H1 (cell line): ENCODE data around the gene UBE3C. TPM values are rescaled to one million over a fixed set of nuclear protein-coding genes. Genes with fewer than 3 reads are reported as not detected.

Experiments used
- CTCF ChIA-PET: fragments of 300-600 bp; sonication (Branson Sonifier 250); formaldehyde crosslinking; loops from one replicate; lab custom pipeline; 2021; ENCODE audit not compliant: partially characterized antibody; lab: Charles Lee
- POLR2A ChIA-PET: fragments of 300-600 bp; sonication (Branson Sonifier 250); formaldehyde crosslinking; loops from one replicate; lab custom pipeline; 2021; ENCODE audit warnings: inconsistent platforms; ENCODE audit not compliant: partially characterized antibody; lab: Charles Lee
- DNase-seq, 2 experiments: peaks; one replicate each; pipeline versions ENCODE4 v3.0.0 to v3.0.0-alpha.2; 2010 to 2022; ENCODE audit warnings: low spot score in 2 of 2, low read depth in 1 of 2, mixed read lengths in 1 of 2
- FAIRE-seq: peaks from 2 replicates; lab custom pipeline; 2011; peaks lifted over from hg19 to GRCh38; lab: Jason Lieb, UNC
- H2AFZ ChIP-seq: 2 replicates; pipeline ENCODE4 v1.8.1; 2012; ENCODE audit warnings: low read length, inconsistent platforms
- H2AK5ac ChIP-seq: 2 replicates; pipeline ENCODE4 v1.6.1; 2013; ENCODE audit warnings: low read depth, low read length
- H2BK120ac ChIP-seq: replicated peaks from 2 replicates; pipeline ENCODE3; 2013; ENCODE audit warnings: low read depth, low read length, inconsistent platforms
- H2BK12ac ChIP-seq: 2 replicates; pipeline ENCODE4 v1.6.1; 2013; ENCODE audit warnings: low read depth, low read length
- H2BK15ac ChIP-seq: 2 replicates; pipeline ENCODE4 v1.6.1; 2013; ENCODE audit warnings: low read length
- H2BK20ac ChIP-seq: 2 replicates; pipeline ENCODE4 v1.6.1; 2013; ENCODE audit warnings: low read length
- H2BK5ac ChIP-seq: 2 replicates; pipeline ENCODE4 v1.6.1; 2013; ENCODE audit warnings: low read depth, low read length
- H3K14ac ChIP-seq: 2 replicates; pipeline ENCODE4 v1.6.1; 2013; ENCODE audit warnings: inconsistent platforms; ENCODE audit not compliant: insufficient read length
- H3K18ac ChIP-seq: 2 replicates; pipeline ENCODE4 v1.6.1; 2013; ENCODE audit warnings: low read length; ENCODE audit errors: extremely low read depth
- H3K23ac ChIP-seq: 2 replicates; pipeline ENCODE4 v1.6.1; 2013; ENCODE audit warnings: inconsistent platforms; ENCODE audit not compliant: insufficient read length
- H3K23me2 ChIP-seq: 2 replicates; pipeline ENCODE4 v1.6.1; 2013; ENCODE audit warnings: low read depth, low read length
- H3K27ac ChIP-seq: 2 replicates; pipeline ENCODE4 v1.6.1; 2011; ENCODE audit warnings: low read depth, low read length, inconsistent platforms
- H3K27me3 ChIP-seq, 4 experiments: replicated peaks in 1 of 4; 1 replicate in 1 of 4; 2 replicates in 3 of 4; pipeline versions ENCODE4 v1.6.1 to v1.8.1; 2011 to 2013; ENCODE audit warnings: low read length in 3 of 4, mild to moderate bottlenecking in 3 of 4, inconsistent platforms in 2 of 4, mixed read lengths in 2 of 4, moderate library complexity in 1 of 4; ENCODE audit not compliant: control insufficient read depth in 3 of 4, insufficient read depth in 3 of 4; ENCODE audit errors: extremely low read depth in 1 of 4
- H3K36me3 ChIP-seq, 4 experiments: 2 replicates each; pipeline versions ENCODE4 v1.6.1 to v1.8.1; 2011 to 2013; ENCODE audit warnings: mild to moderate bottlenecking in 4 of 4, low read length in 3 of 4, moderate library complexity in 2 of 4, control low read depth in 1 of 4, inconsistent platforms in 1 of 4; ENCODE audit not compliant: insufficient read depth in 4 of 4, control insufficient read depth in 2 of 4
- H3K4ac ChIP-seq: replicated peaks from 2 replicates; pipeline ENCODE3; 2013; ENCODE audit warnings: low read length, low read depth, mixed read lengths, inconsistent platforms; ENCODE audit not compliant: insufficient read length
- H3K4me1 ChIP-seq, 4 experiments: replicated peaks in 1 of 4; 1 replicate in 1 of 4; 2 replicates in 3 of 4; pipeline versions ENCODE4 v1.6.1 to v1.8.1; 2011 to 2013; ENCODE audit warnings: low read length in 3 of 4, inconsistent platforms in 2 of 4, mixed read lengths in 1 of 4; ENCODE audit not compliant: insufficient read depth in 4 of 4, control insufficient read depth in 3 of 4
- H3K4me2 ChIP-seq, 2 experiments: 2 replicates each; pipeline versions ENCODE4 v1.6.1 to v1.8.1; 2011 to 2013; ENCODE audit warnings: low read depth in 2 of 2, low read length in 2 of 2, control low read depth in 1 of 2, inconsistent platforms in 1 of 2, mild to moderate bottlenecking in 1 of 2; ENCODE audit not compliant: insufficient read depth in 1 of 2
- H3K4me3 ChIP-seq, 4 experiments: fragments of 200-600, 300-600 bp in 1 of 4; sonication (generic), shearing (Covaris generic), sonication (Bioruptor Twin) in 1 of 4; 2 replicates each; pipeline versions ENCODE4 v1.5.1 to v1.8.1; 2011 to 2016; ENCODE audit warnings: low read length in 4 of 4, low read depth in 3 of 4, control low read depth in 2 of 4, inconsistent platforms in 2 of 4, mild to moderate bottlenecking in 2 of 4, mixed read lengths in 1 of 4, moderate library complexity in 1 of 4; ENCODE audit not compliant: insufficient read depth in 2 of 4; ENCODE audit errors: extremely low read depth in 1 of 4
- H3K56ac ChIP-seq: replicated peaks from 2 replicates; pipeline ENCODE3; 2013; ENCODE audit warnings: low read depth, mild to moderate bottlenecking, mixed read lengths, low read length, inconsistent platforms; ENCODE audit not compliant: insufficient read length
- H3K79me1 ChIP-seq: 2 replicates; pipeline ENCODE4 v1.6.1; 2013; ENCODE audit warnings: low read depth, low read length, control low read depth
- H3K79me2 ChIP-seq, 2 experiments: 2 replicates each; pipeline versions ENCODE4 v1.6.1 to v1.8.1; 2012 to 2013; ENCODE audit warnings: low read length in 2 of 2, mild to moderate bottlenecking in 2 of 2, inconsistent platforms in 1 of 2; ENCODE audit not compliant: insufficient read depth in 2 of 2, control insufficient read depth in 1 of 2
- H3K9ac ChIP-seq, 4 experiments: replicated peaks in 1 of 4; 1 replicate in 1 of 4; 2 replicates in 3 of 4; pipeline versions ENCODE4 v1.6.1 to v1.8.1; 2011 to 2013; ENCODE audit warnings: low read depth in 3 of 4, low read length in 3 of 4, control low read depth in 2 of 4, mild to moderate bottlenecking in 2 of 4, moderate library complexity in 2 of 4, inconsistent platforms in 1 of 4; ENCODE audit errors: extremely low read depth in 1 of 4
- H3K9me3 ChIP-seq, 2 experiments: 2 replicates each; pipeline versions ENCODE4 v1.6.1 to v1.8.1; 2012 to 2013; ENCODE audit warnings: mild to moderate bottlenecking in 2 of 2, moderate library complexity in 2 of 2, control low read depth in 1 of 2, inconsistent platforms in 1 of 2, low read depth in 1 of 2, low read length in 1 of 2, mixed read lengths in 1 of 2; ENCODE audit not compliant: insufficient read depth in 2 of 2
- H4K20me1 ChIP-seq, 2 experiments: replicated peaks in 1 of 2; 2 replicates each; pipeline versions ENCODE3 to v1.8.1; 2011 to 2013; ENCODE audit warnings: inconsistent platforms in 2 of 2, low read length in 2 of 2, mild to moderate bottlenecking in 1 of 2; ENCODE audit not compliant: insufficient read depth in 2 of 2, control insufficient read depth in 1 of 2
- H4K5ac ChIP-seq: 2 replicates; pipeline ENCODE4 v1.6.1; 2013; ENCODE audit warnings: low read length, low read depth, mixed read lengths, inconsistent platforms; ENCODE audit not compliant: insufficient read length
- H4K8ac ChIP-seq: 2 replicates; pipeline ENCODE4 v1.8.0; 2013; ENCODE audit warnings: mild to moderate bottlenecking, moderate library complexity, low read length, inconsistent platforms; ENCODE audit not compliant: insufficient read depth; ENCODE audit errors: extremely low read depth
- H4K91ac ChIP-seq: replicated peaks from 2 replicates; pipeline ENCODE3; 2013; ENCODE audit warnings: low read length, mixed read lengths, inconsistent platforms; ENCODE audit not compliant: insufficient read length
- BRCA1 ChIP-seq: IDR thresholded peaks from 2 replicates; pipeline ENCODE4 v1.6.1; 2012; ENCODE audit warnings: low read depth, low read length, improper control_type of control experiment
- CBX5 ChIP-seq: fragments of 300-800, 300-1000 bp; sonication (generic); IDR thresholded peaks from 2 replicates; pipeline ENCODE4 v1.7.1; 2016; ENCODE audit warnings: antibody characterized with exemption, low read length, low read depth
- CEBPB ChIP-seq: IDR thresholded peaks from 2 replicates; pipeline ENCODE4 v1.6.1; 2012; ENCODE audit warnings: low read depth, low read length
- CREB1 ChIP-seq: IDR thresholded peaks from 2 replicates; pipeline ENCODE4 v1.6.1; 2012; ENCODE audit warnings: inconsistent platforms
- CTBP2 ChIP-seq: IDR thresholded peaks from 2 replicates; pipeline ENCODE4 v1.7.0; 2011; ENCODE audit warnings: borderline replicate concordance, mild to moderate bottlenecking, moderate library complexity, mixed read lengths, low read length; ENCODE audit not compliant: insufficient read depth, insufficient read length
- EP300 ChIP-seq, 2 experiments: IDR thresholded peaks; 1 replicate in 1 of 2; 2 replicates in 1 of 2; pipeline ENCODE4 v1.6.1; 2011 to 2012; ENCODE audit warnings: low read depth in 2 of 2, low read length in 2 of 2, mild to moderate bottlenecking in 2 of 2, borderline replicate concordance in 1 of 2, inconsistent platforms in 1 of 2, moderate library complexity in 1 of 2
- NRF1 ChIP-seq: IDR thresholded peaks from 2 replicates; pipeline ENCODE4 v1.6.1; 2011; ENCODE audit warnings: mild to moderate bottlenecking, low read depth, low read length, improper control_type of control experiment
- PHF8 ChIP-seq: fragments of 200-600 bp; sonication (generic); conservative IDR thresholded peaks from 2 replicates; pipeline ENCODE4 v1.7.1; 2012; ENCODE audit warnings: low read depth, mild to moderate bottlenecking, inconsistent platforms, low read length, moderate library complexity
- POLR2AphosphoS5 ChIP-seq: IDR thresholded peaks from 2 replicates; pipeline ENCODE4 v1.6.1; 2011; ENCODE audit warnings: low read depth, low read length
- RFX5 ChIP-seq: IDR thresholded peaks from 2 replicates; pipeline ENCODE4 v1.6.1; 2011; ENCODE audit warnings: low read depth, low read length, improper control_type of control experiment, borderline replicate concordance
- SIN3A ChIP-seq, 2 experiments: IDR thresholded peaks in 1 of 2; conservative IDR thresholded peaks in 1 of 2; 2 replicates each; pipeline ENCODE4 v1.6.1; 2011 to 2012; ENCODE audit warnings: low read length in 2 of 2, improper control_type of control experiment in 1 of 2, low read depth in 1 of 2, mild to moderate bottlenecking in 1 of 2
- SP1 ChIP-seq: IDR thresholded peaks from 2 replicates; pipeline ENCODE4 v1.6.1; 2011; ENCODE audit warnings: low read depth, low read length
- SP2 ChIP-seq: IDR thresholded peaks from 2 replicates; pipeline ENCODE4 v1.6.1; 2012; ENCODE audit warnings: mild to moderate bottlenecking, low read length, inconsistent platforms
- TAF7 ChIP-seq: optimal IDR thresholded peaks from 2 replicates; pipeline ENCODE3; 2011; ENCODE audit warnings: low read depth, mild to moderate bottlenecking, inconsistent platforms, low read length, moderate library complexity, borderline replicate concordance
- WGBS, 2 experiments: shearing (Covaris generic) in 1 of 2; methylation state at CpG; one replicate each; pipeline versions ENCODE4 v1.1.6 to v1.1.7; 2013 to 2015; ENCODE audit warnings: low lambda C conversion rate in 2 of 2, mixed read lengths in 2 of 2, inconsistent platforms in 1 of 2, low coverage in 1 of 2, missing lambda C conversion rate in 1 of 2; ENCODE audit not compliant: insufficient replicate concordance in 2 of 2, insufficient coverage in 1 of 2, insufficient read length in 1 of 2; ENCODE audit errors: extremely low coverage in 1 of 2, missing lambda C conversion rate in 1 of 2; 5-methylcytosine and 5-hydroxymethylcytosine counted together
- polyA plus RNA-seq, 7 experiments: library from polyadenylated mRNA; depleted of rRNA in 3 of 7; stranded (reverse) in 5 of 7; unstranded in 2 of 7; fragments of >200 nt in 5 of 7; fragments of 200-250 nt in 2 of 7; gene quantifications; 1 replicate in 5 of 7; 2 replicates in 1 of 7; 4 replicates in 1 of 7; pipeline versions ENCODE4 v1.2.1 to v1.2.3, GENCODE V29; 2011 to 2013; ENCODE audit warnings: missing spikeins in 2 of 7, mixed read lengths in 2 of 7
- total RNA-seq: library from RNA; stranded (reverse); fragmentation: NEBNext Ultra II Directional; extraction: Animal tissue kit (Norgen Biotek cat#: 25700); gene quantifications from 2 replicates; pipeline ENCODE4 v1.2.1, GENCODE V29; 2021

UBE3C gene
- total and polyA plus RNA-seq, 2 of the 8 experiments (the other 6 are each of a cell fraction or from before 2014, with no cell fraction given), result 32.0 to 54.1 TPM

DNA sequence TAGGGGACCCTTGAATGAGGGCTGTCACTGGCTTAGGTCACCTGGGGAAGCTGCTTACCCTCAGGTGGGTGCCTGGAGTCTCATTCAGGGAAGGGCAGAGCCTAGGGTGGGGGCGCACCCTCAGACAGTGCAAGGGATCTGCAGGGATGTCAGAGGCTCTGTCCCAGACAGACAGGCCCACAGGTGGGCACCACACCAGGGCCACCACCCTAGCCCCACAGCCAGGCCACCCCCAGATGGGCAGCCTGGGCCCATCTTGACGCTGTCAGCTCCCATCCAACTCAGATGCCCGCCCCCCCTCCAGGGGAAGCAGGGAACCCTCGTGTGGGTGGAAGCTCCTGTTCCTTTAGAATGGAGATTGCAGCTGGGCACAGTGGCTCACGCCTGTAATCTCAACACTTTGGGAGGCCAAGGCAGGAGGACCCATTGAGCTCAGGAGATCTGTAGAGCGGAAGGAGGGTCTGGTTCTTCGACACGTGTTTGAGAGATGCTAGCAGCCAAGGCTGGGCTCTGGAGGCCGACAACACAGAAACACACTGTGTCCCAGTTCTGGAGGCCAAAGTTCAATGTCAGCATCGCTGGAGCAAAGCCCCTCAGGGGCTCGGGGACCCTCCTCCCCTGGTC, 139.6 kb downstream of the UBE3C start:
- DNase-seq, result no peak
- Histone ChIP-seq H3K36me3 (no peaks in the 10 kb centered on the region), H3K4me3 (no peak overlapping the region), H4K8ac (no peak overlapping the region), H4K91ac (no peak overlapping the region), H3K56ac (no peak overlapping the region), H4K20me1 (no peaks in the 10 kb centered on the region), H2AK5ac (no peak overlapping the region), H2AFZ (no peak overlapping the region), H2BK20ac (no peak overlapping the region), H3K4ac (no peak overlapping the region), H2BK12ac (no peak overlapping the region), H2BK15ac (peak overlapping the region; percentile 53), H3K4me1 (peaks cover 0 to 9% (median 3%) of the 10 kb centered on the region in 4 experiments; a peak in 4 of 7 replicates), H3K18ac (no peak overlapping the region), H3K23ac (no peak overlapping the region), H3K79me1 (no peaks in the 10 kb centered on the region), H3K4me2 (no peak overlapping the region), H3K27ac (no peak overlapping the region), H2BK120ac (no peak overlapping the region), H3K23me2 (no peaks in the 10 kb centered on the region), H3K79me2 (no peaks in the 10 kb centered on the region), H3K14ac (no peak overlapping the region), H3K9ac (no peak overlapping the region), H3K9me3 (no peaks in the 10 kb centered on the region), H4K5ac (no peak overlapping the region), H2BK5ac (0 out of 2 replicates have a peak overlapping the region, but pooled peaks have one; percentile 39), H3K27me3 (no peaks in the 10 kb centered on the region)
- CTCF ChIA-PET, result interaction anchor here (0.7 to 1.0 kb wide), 3 partner anchors 20 to 79 kb away, joined by 3 to 5 read pairs (median 4); no protein-coding TSS in a partner anchor
- POLR2A ChIA-PET, result no interaction called here
- no peak for FAIRE-seq
- 91% methylated on average over 11 of the region's 11 CpGs; no CpG with 5 or more reads in 1 of the 2 experiments for WGBS, 2 experiments
- TF ChIP-seq POLR2AphosphoS5, result no peak
- no peak for TF ChIP-seq CEBPB
- TF ChIP-seq EP300 (IDR thresholded peaks at IDR 0.05; ENCODE audit: borderline replicate concordance in 1 of 2, low read depth in 2 of 2, low read length in 2 of 2), result no peak
- TF ChIP-seq CTBP2, result no peak
- no peak for TF ChIP-seq SP1
- TF ChIP-seq CREB1, result no peak
- no peak for TF ChIP-seq TAF7
- no peak for TF ChIP-seq BRCA1
- TF ChIP-seq SIN3A (conservative IDR thresholded peaks at IDR 0.05 in 1 of 2, IDR thresholded peaks at IDR 0.05 in 1 of 2; ENCODE audit: low read depth in 1 of 2, low read length in 2 of 2), result no peak
- no peak for TF ChIP-seq RFX5
- TF ChIP-seq NRF1, result no peak
- TF ChIP-seq CBX5, result no peak
- no peak for TF ChIP-seq PHF8
- TF ChIP-seq SP2, result no peak
